Hepatocyte (in vitro differentiated cells): ENCODE data around the gene C19orf38. TPM values are rescaled to one million over a fixed set of nuclear protein-coding genes. Genes with fewer than 3 reads are reported as not detected.

Experiments
- DNase-seq: peaks from one replicate; pipeline ENCODE4 v3.0.0-alpha.2; 2016; ENCODE audit warnings: low spot score
- H2AFZ ChIP-seq: fragments of 200-600 bp; sonication (generic); 2 replicates; pipeline ENCODE4 v1.6.0; 2016; ENCODE audit warnings: antibody characterized with exemption, mild to moderate bottlenecking
- H3K27ac ChIP-seq: fragments of 200-600 bp; sonication (generic); 2 replicates; pipeline ENCODE4 v1.5.1; 2016; ENCODE audit warnings: mild to moderate bottlenecking
- H3K27me3 ChIP-seq: fragments of 200-600 bp; sonication (generic); 2 replicates; pipeline ENCODE4 v1.6.1; 2016
- H3K36me3 ChIP-seq: fragments of 200-600 bp; sonication (generic); replicated peaks from 2 replicates; pipeline ENCODE4 v1.5.1; 2016; ENCODE audit warnings: low read depth; ENCODE audit not compliant: insufficient read depth
- H3K4me1 ChIP-seq: fragments of 200-600 bp; sonication (generic); 2 replicates; pipeline ENCODE4 v1.5.1; 2016; ENCODE audit warnings: mild to moderate bottlenecking, moderate library complexity; ENCODE audit not compliant: insufficient read depth
- H3K4me2 ChIP-seq: fragments of 200-600 bp; sonication (generic); 2 replicates; pipeline ENCODE4 v1.6.0; 2016
- H3K4me3 ChIP-seq: fragments of 200-600 bp; sonication (generic); 2 replicates; pipeline ENCODE4 v1.5.1; 2016; ENCODE audit warnings: mild to moderate bottlenecking
- H3K79me2 ChIP-seq: fragments of 200-600 bp; sonication (generic); 2 replicates; pipeline ENCODE4 v1.6.0; 2017; ENCODE audit warnings: mild to moderate bottlenecking
- H3K9me2 ChIP-seq: fragments of 200-600 bp; sonication (generic); replicated peaks from 2 replicates; pipeline ENCODE4 v1.6.0; 2017; ENCODE audit warnings: mild to moderate bottlenecking; ENCODE audit not compliant: insufficient read depth
- H3K9me3 ChIP-seq: fragments of 200-600 bp; sonication (generic); 2 replicates; pipeline ENCODE4 v1.5.1; 2016; ENCODE audit warnings: low read depth, mild to moderate bottlenecking
- H4K20me1 ChIP-seq: fragments of 200-600 bp; sonication (generic); 2 replicates; pipeline ENCODE4 v1.6.0; 2016; ENCODE audit warnings: mild to moderate bottlenecking; ENCODE audit not compliant: insufficient read depth, poor library complexity, severe bottlenecking
- CTCF ChIP-seq: fragments of 200-600 bp; sonication (generic); IDR thresholded peaks from 2 replicates; pipeline ENCODE4 v1.5.1; 2016; ENCODE audit warnings: antibody characterized with exemption, mild to moderate bottlenecking; ENCODE audit not compliant: poor library complexity
- EZH2 ChIP-seq: fragments of 200-600 bp; sonication (generic); IDR thresholded peaks from 2 replicates; pipeline ENCODE4 v1.6.1; 2016; ENCODE audit warnings: antibody characterized with exemption, mild to moderate bottlenecking, borderline replicate concordance
- EZH2phosphoT487 ChIP-seq: fragments of 200-600 bp; sonication (generic); IDR thresholded peaks from one replicate; pipeline ENCODE4 v1.6.1; 2018; ENCODE audit warnings: antibody characterized with exemption, mild to moderate bottlenecking, low read depth, moderate library complexity; ENCODE audit not compliant: unreplicated experiment, severe bottlenecking
- WGBS: methylation state at CpG from one replicate; pipeline ENCODE4 v1.1.6; 2016; ENCODE audit warnings: low lambda C conversion rate; ENCODE audit errors: missing lambda C conversion rate; 5-methylcytosine and 5-hydroxymethylcytosine counted together
- polyA plus RNA-seq: library from polyadenylated mRNA; unstranded; fragments of >200 nt; fragmentation: Nextera tagmentation; extraction: Ambion mirVana; gene quantifications from 2 replicates; pipeline ENCODE4 v1.2.1, GENCODE V29; 2016
- total RNA-seq: library from RNA; depleted of rRNA; stranded (reverse); fragments of >200 nt; gene quantifications from 2 replicates; pipeline ENCODE4 v1.2.3, GENCODE V29; 2014

C19orf38 gene
- total and polyA plus RNA-seq, 2 experiments from 2014 or later, result 0.56 to 3.7 TPM

DNA sequence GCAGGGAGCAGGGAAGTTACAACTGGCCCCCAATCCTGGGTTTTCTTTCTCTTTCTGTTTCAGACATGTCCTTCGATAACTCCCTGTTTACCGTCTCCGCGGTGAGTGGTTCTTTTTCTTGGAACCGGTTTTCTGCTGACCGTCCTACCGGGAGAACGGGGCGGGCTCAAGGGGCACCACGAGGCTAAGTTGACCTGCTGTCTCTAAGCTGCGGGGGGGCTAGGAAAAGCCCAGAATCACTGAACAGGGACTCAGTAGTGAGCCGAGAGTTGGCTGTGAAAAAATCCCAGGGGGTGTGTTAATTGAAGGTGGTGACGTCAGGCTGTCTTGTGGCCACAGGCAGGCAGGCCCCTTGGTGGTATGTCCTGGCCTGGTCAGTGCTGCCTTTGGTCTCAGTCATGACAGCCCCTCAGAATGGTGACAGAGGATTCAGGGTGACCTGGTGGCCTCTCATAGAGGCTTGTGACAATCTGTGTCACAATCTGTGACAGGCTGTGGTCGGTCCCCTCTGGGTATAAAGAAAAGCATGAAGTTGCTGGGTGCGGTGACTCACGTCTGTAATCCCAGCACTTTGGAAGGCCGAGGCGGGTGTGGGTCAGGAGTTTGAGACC is 15.0 kb downstream of the C19orf38 start:
- no peak overlapping the region for H3K4me3 ChIP-seq
- peak overlapping the region; percentile 73 for H3K27ac ChIP-seq

GRCh38 chr19:10864538-10864899 is 16.3 kb downstream of the C19orf38 start:
- peak overlapping the region; percentile 67 for H3K4me2 ChIP-seq
- WGBS, result 30% methylated on average over 6 of the region's 6 CpGs

More for the DNA sequence above, 15.0 kb downstream of the C19orf38 start:
- Histone ChIP-seq H3K4me1 (no peaks in the 10 kb centered on the region), H3K79me2 (no peaks in the 10 kb centered on the region), H2AFZ (no peak overlapping the region), H4K20me1 (no peaks in the 10 kb centered on the region), H3K36me3 (no peaks in the 10 kb centered on the region), H3K9me2 (no peaks in the 10 kb centered on the region), H3K27me3 (no peaks in the 10 kb centered on the region), H3K4me2 (peak overlapping the region; percentile 20), H3K9me3 (no peaks in the 10 kb centered on the region)
- WGBS, result 62% methylated on average over 18 of the region's 18 CpGs
- no peak for TF ChIP-seq EZH2phosphoT487
- no peak for TF ChIP-seq CTCF
- TF ChIP-seq EZH2, result no peak
- DNase-seq, result peak; percentile 58

DNA sequence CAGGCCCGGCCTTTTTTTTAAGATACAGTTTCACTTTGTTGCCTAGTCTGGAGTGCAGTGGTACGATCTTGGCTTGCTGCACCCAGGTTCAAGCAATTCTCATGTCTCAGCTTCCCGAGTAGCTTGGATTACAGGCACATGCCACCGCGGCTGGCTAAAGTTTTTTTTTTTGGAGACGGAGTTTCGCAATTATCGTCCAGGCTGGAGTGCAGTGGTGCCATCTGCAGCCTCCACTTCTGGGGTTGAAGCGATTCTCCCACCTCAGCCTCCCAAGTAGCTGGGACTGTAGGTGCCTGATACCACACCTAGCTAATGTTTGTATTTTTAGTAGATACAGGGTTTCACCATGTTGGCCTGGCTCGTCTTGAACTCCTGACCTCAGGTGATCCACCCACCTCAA is 18.3 kb downstream of the C19orf38 start:
- DNase-seq, result no peak
- Histone ChIP-seq H3K79me2 (no peaks in the 10 kb centered on the region), H4K20me1 (no peaks in the 10 kb centered on the region), H3K4me2 (no peak overlapping the region), H3K27me3 (no peaks in the 10 kb centered on the region), H3K36me3 (no peaks in the 10 kb centered on the region), H3K4me3 (no peak overlapping the region), H3K27ac (no peak overlapping the region), H3K9me2 (no peaks in the 10 kb centered on the region), H3K4me1 (peaks cover 4% of the 10 kb centered on the region), H2AFZ (no peak overlapping the region), H3K9me3 (no peaks in the 10 kb centered on the region)
- no peak for TF ChIP-seq EZH2
- TF ChIP-seq EZH2phosphoT487, result no peak
- TF ChIP-seq CTCF, result no peak
- 92% methylated on average over 10 of the region's 10 CpGs for WGBS

More at GRCh38 chr19:10864538-10864899, 16.3 kb downstream of the C19orf38 start:
- H3K27ac ChIP-seq, result no peak overlapping the region
- peak overlapping the region; percentile 89 for H2AFZ ChIP-seq
- H4K20me1 ChIP-seq, result no peaks in the 10 kb centered on the region
- no peaks in the 10 kb centered on the region for H3K9me3 ChIP-seq
- no peak overlapping the region for H3K4me3 ChIP-seq
- H3K4me1 ChIP-seq, result no peaks in the 10 kb centered on the region
- H3K9me2 ChIP-seq, result no peaks in the 10 kb centered on the region
- DNase-seq, result peak; percentile 89
- H3K36me3 ChIP-seq, result no peaks in the 10 kb centered on the region
- no peaks in the 10 kb centered on the region for H3K79me2 ChIP-seq
- H3K27me3 ChIP-seq, result no peaks in the 10 kb centered on the region
- TF ChIP-seq EZH2phosphoT487, result no peak
- peak; percentile 89 for TF ChIP-seq CTCF
